Activated naive CD4-positive, alpha-beta T cell treated with Interleukin-2 at 50 U/mL for 16 hours (primary cell): Measurements from ENCODE around the gene ZNF862.
A peak's percentile ranks its signal among the peaks of the same experiment; 100 is the strongest.

Experiments
- DNase-seq: peaks from one replicate; pipeline ENCODE4 v3.0.0-alpha.2; 2020

The ZNF862 gene

DNA sequence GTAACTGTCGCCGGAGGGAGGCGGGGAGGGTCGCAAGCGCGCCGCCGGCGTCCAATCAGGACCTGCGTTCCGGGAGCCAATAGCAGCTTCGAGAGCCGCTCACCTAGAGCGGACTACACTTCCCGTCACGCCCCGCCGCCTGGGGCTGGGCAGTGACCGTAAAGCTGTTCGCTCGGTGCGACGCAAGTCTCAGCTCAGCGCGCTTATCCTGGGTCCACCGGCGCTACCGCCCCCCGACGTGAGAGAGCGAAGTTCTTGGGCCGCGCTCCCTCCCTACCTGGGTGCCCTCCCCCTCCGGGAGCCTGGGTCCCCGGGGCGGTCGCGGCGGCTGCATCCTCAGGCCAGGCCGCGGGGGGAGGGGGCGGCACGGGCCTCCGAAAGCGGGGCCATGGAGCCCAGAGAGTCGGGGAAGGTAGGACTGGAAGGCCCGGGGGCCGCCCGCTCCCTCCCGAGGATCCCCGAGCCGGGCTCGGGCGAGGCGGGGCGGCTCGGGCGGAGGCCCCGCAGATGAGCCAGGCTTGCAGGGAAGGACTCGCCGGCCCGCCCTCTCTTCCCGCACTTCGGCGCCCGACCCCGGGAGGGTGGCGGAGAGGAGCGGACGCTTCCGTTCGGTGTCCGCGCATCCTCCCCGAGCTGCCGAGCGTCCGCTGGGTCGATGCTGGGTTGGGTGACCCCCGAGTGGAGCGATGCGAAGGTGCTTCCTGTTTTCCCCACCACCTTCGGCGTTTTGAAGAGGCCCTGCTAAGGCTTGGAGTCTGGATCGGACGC, at the start of gene ZNF862:
Gene ZNF862, plus strand, starts transcription at position 152 of the 768 bp plus-strand sequence. Its CDS starts 237 bp downstream, at position 389.
- peak; percentile 96 for DNase-seq

DNA sequence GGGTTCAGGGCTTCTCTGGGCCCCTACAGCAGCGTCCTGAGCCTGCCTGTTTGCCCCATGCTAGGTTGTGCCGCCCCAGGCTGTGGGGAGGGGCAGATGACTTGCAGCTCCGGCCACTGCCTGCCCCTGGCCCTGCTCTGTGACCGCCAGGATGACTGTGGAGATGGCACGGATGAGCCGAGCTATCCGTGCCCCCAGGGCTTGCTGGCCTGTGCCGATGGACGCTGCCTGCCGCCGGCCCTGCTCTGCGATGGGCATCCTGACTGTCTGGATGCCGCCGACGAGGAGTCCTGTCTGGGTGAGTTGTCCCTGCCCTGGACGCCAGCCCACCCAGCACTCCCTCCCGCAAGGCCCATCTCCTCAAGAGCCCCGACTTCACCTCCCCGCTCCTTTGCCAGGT, 49.1 kb upstream of the ZNF862 start:
- no peak for DNase-seq

DNA sequence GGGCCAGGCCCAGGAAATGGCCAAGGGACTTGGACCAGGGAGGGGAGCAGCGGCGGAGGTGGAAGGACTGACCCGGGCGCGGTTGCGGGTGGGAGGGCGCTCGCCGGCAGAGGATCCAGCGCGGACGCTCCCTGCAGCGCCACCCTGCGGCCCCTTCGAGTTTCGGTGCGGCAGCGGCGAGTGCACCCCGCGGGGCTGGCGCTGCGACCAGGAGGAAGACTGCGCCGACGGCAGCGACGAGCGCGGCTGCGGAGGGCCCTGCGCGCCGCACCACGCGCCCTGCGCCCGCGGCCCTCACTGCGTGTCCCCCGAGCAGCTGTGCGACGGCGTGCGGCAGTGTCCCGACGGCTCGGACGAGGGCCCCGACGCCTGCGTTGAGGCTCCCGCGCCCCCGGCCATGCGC, 48.0 kb upstream of the ZNF862 start:
- peak; percentile 15 for DNase-seq

GRCh38 chr7:149790754-149791360, 47.3 kb upstream of the ZNF862 start:
- no peak for DNase-seq

GRCh38 chr7:149791411-149792219, 46.6 kb upstream of the ZNF862 start:
- no peak for DNase-seq

- no peak for DNase-seq
These were observed 46.0 kb upstream of the ZNF862 start for GRCh38 chr7:149792220-149792595.

- DNase-seq = no peak
These were observed 44.9 kb upstream of the ZNF862 start for GRCh38 chr7:149793261-149793660.

- no peak for DNase-seq
These were observed 43.5 kb upstream of the ZNF862 start for GRCh38 chr7:149794661-149795060.

GRCh38 chr7:149795126-149795525, 43.0 kb upstream of the ZNF862 start:
- DNase-seq = no peak

DNA sequence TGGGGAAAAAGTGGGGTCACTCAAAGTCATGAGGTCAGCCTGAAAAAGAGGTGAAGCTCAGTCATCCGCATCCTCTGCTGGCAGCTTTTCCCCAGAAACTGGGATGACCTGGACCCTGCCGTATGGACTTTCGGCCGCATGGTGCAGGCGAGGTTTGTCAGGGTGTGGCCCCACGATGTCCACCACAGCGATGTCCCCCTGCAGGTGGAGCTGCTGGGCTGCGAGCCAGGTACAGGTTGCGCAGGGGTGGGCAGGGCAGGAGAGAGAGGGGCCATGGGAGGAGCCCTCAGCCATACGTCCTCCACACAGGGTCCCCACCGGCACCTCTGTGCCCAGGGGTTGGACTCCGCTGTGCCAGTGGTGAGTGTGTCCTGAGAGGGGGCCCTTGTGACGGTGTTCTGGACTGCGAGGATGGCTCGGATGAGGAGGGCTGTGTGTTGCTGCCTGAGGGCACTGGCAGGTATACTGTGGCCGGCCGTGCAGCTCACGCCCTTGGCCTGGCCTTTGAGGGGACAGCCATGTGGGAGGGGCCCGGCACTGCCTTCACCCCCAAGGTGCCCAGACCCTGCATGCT, 41.8 kb upstream of the ZNF862 start:
- no peak for DNase-seq

DNA sequence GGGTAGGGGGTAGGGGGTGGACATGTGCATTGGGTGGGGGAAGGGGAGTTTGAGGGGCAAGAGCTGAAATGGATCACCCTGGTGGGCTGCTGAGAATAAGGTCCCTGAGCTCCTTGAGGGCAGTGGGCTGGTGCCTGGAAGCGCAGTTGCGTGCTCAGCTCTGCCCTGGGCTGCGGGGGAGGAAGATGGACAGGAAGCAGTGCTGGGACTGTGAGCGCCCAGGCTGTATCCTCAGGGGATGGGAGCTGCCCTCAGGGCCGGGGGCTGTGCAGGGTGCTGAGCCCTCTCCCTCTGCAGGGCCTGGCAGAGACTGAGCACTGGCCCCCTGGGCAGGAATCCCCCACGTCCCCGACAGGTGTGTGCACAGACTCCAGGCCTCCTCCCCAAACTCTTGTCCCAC, 40.4 kb upstream of the ZNF862 start:
- no peak for DNase-seq

- DNase-seq = peak; percentile 55
These were observed 38.6 kb upstream of the ZNF862 start for GRCh38 chr7:149799397-149800168.

- DNase-seq = no peak
These were observed 38.0 kb upstream of the ZNF862 start for GRCh38 chr7:149800169-149800555.

GRCh38 chr7:149801002-149801566, 37.1 kb upstream of the ZNF862 start:
- no peak for DNase-seq

DNA sequence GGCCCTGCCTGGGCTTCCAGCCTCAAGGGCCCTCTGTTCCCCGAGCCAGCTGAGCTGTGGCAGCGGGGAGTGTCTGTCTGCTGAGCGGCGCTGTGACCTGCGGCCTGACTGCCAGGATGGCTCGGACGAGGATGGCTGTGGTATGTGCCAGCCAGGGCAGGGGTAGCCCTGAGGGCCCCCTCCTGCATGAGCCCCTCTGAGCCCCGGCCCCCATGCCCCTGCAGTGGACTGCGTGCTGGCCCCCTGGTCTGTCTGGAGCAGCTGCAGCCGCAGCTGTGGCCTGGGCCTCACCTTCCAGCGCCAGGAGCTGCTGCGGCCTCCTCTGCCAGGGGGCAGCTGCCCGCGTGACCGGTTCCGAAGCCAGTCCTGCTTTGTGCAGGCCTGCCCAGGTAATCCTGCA, 36.4 kb upstream of the ZNF862 start:
- no peak for DNase-seq

DNA sequence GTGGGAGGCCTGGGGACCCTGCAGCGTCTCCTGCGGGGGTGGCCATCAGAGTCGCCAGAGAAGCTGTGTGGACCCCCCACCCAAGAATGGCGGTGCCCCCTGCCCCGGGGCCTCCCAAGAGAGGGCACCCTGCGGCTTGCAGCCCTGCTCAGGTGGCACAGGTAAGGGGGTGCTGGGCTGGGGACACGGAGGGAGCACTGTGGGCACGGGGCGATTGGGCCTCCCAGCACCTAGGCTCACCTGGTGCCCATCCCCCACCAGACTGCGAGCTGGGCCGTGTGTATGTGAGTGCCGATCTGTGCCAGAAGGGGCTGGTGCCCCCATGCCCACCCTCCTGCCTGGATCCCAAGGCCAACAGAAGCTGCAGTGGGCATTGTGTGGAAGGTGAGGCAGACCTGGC, 35.2 kb upstream of the ZNF862 start:
- no peak for DNase-seq

GRCh38 chr7:149803551-149804074, 34.6 kb upstream of the ZNF862 start:
- DNase-seq = no peak

DNA sequence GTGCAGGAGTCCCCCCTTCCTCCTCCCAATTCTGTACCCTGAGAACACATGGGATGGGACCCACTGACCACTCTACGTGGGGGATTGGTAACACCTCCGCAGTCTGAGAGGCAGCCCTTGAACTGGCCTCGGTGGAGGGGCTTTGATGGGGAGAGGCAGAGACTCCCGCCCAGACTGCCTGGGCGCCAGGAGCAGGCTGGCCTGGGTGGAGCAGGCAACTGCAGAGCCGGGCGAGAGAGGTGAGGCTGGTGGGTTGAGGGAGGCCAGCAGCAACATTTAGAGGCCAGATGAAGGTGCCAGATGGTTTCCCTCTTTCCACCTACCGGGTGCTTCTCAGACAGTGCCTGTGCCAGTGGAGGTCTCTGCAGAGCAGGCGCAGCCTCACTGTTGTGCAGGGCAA, 34.1 kb upstream of the ZNF862 start:
- no peak for DNase-seq

GRCh38 chr7:149806726-149807125, 31.4 kb upstream of the ZNF862 start:
- DNase-seq = no peak

DNA sequence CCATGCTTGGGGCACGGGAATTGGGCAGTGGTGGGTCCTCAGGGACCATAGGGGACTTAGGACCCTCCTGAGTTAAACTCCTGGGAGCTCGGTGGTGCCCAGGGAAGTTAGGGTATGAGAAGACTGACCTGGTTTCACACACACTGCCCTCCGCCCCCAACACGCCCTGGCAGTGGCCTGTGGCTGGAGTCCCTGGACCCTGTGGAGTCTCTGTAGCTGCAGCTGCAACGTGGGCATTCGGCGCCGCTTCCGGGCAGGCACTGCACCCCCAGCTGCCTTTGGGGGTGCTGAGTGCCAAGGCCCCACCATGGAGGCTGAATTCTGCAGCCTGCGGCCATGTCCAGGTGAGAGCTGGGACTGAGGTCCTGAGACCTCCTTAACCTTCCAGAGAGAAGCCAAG, 29.9 kb upstream of the ZNF862 start:
- DNase-seq = no peak

DNA sequence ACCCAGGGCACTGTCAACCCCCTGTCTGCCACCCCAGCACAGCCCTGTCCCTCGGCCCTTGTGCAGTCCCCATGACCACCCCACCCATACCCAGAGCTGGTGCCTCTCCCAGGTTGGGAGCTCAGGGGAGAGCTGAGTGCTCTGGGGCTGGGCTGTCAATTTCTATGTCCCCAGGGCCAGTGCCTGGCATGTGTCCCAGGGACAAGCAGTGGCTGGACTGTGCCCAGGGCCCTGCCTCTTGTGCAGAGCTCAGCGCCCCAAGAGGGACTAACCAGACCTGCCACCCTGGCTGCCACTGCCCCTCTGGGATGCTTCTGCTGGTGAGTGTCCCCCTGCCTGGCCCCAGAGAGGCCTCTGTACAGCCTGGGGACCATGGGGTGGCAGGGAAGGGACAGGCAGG, 29.0 kb upstream of the ZNF862 start:
- DNase-seq = no peak

DNA sequence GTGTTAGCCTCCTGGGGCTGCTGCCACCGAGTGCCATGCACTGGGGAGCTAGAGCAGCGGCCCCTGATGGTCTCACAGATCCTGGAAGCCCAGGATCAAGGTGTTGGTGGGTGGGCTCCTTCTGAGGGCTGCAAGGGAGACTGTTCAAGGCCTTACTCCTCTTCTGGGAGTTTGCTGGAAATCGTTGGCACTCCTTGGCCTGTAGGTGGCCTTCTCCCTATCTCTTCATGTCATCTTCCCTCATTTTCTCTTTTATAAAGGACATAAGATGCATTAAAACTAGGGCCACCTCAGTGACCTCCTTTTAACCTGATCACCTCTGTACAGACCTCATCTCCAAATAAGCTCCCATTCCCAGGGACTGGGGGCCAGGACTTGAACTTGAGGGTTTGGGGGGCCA, 27.0 kb upstream of the ZNF862 start:
- DNase-seq = no peak
